ENCODE data around the gene TSC2. TPM values are rescaled to one million over a fixed set of nuclear protein-coding genes. Genes with fewer than 3 reads are reported as not detected.

Gene TSC2
- total RNA-seq, 1 experiment from 2014 or later = 59.3 TPM

GRCh38 chr16:2083409-2083808 is 35.6 kb downstream of the TSC2 start:
- no peaks in the 10 kb centered on the region for H4K20me1 ChIP-seq (ENCODE audit: low read length)
- BruUV-seq (replicated peaks) = no TSS peak
- CTCF ChIA-PET = no interaction called here

DNA sequence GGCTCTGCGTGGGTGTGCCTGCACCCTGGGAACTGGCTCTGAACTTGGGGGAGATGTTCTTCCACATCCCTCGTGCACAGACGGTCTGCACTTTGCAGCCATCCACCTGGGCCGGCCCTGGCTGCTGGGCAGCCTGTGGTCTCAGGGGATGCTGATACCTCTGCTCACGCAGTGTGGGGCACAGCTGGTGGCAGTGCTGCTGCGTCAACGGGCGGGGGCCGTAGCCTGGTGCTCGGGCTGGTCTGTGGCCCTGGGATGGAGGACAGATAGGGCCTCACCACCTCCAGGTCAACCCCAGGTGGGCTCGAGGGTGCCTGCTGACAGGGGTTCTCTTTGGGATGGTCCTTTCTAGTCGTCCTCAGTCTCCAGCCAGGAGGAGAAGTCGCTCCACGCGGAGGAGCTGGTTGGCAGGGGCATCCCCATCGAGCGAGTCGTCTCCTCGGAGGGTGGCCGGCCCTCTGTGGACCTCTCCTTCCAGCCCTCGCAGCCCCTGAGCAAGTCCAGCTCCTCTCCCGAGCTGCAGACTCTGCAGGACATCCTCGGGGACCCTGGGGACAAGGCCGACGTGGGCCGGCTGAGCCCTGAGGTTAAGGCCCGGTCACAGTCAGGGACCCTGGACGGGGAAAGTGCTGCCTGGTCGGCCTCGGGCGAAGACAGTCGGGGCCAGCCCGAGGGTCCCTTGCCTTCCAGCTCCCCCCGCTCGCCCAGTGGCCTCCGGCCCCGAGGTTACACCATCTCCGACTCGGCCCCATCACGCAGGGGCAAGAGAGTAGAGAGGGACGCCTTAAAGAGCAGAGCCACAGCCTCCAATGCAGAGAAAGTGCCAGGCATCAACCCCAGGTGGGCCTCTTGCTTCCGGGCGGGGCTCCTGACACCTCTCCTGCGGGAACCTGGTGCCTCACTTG is 36.3 kb downstream of the TSC2 start:
- ATAC-seq = no peak
- Histone ChIP-seq H3K9me2 (replicated peaks; ENCODE audit: low read length) (no peaks in the 10 kb centered on the region), H3K27ac (ENCODE audit: low read length) (no peak overlapping the region), H3K27me3 (ENCODE audit: low read length) (no peaks in the 10 kb centered on the region), H3K4me3 (ENCODE audit: low read length) (no peak overlapping the region), H4K20me1 (ENCODE audit: low read length) (no peaks in the 10 kb centered on the region), H3K9ac (ENCODE audit: low read length) (no peak overlapping the region), H3K79me2 (ENCODE audit: low read length) (no peaks in the 10 kb centered on the region), H3K4me2 (ENCODE audit: low read length) (no peak overlapping the region), H3K4me1 (ENCODE audit: insufficient read depth, low read length) (no peaks in the 10 kb centered on the region), H3F3A (ENCODE audit: low read length, unreplicated experiment) (no peaks in the 10 kb centered on the region), H3K9me3 (ENCODE audit: low read length) (no peaks in the 10 kb centered on the region), H2AFZ (ENCODE audit: low read length) (no peak overlapping the region), H3K36me3 (ENCODE audit: low read depth, low read length) (no peaks in the 10 kb centered on the region)
- TF ChIP-seq EZH2phosphoT487 (IDR thresholded peaks at IDR 0.05; ENCODE audit: borderline replicate concordance, low read length) (no peak), EZH2 (IDR thresholded peaks at IDR 0.05; ENCODE audit: low read length, unreplicated experiment) (no peak), CTCF (conservative IDR thresholded peaks at IDR 0.05; ENCODE audit: low read depth, low read length) (no peak)
- TSS peak; percentile 24 for BruUV-seq (replicated peaks)
- intact Hi-C loops (cut with micrococcal nuclease) = no loop called here
- CTCF ChIA-PET = no interaction called here
- POLR2A ChIA-PET (ENCODE audit: unreplicated experiment) = no interaction called here
- DNase-seq = no peak

More at GRCh38 chr16:2083409-2083808, 35.6 kb downstream of the TSC2 start:
- Histone ChIP-seq H3K27me3 (ENCODE audit: low read length) (no peaks in the 10 kb centered on the region), H3K27ac (ENCODE audit: low read length) (no peak overlapping the region), H3K4me3 (ENCODE audit: low read length) (no peak overlapping the region), H3F3A (ENCODE audit: low read length, unreplicated experiment) (no peaks in the 10 kb centered on the region), H3K9me3 (ENCODE audit: low read length) (no peaks in the 10 kb centered on the region), H3K9me2 (replicated peaks; ENCODE audit: low read length) (no peaks in the 10 kb centered on the region), H2AFZ (ENCODE audit: low read length) (no peak overlapping the region), H3K4me1 (ENCODE audit: insufficient read depth, low read length) (no peaks in the 10 kb centered on the region), H3K9ac (ENCODE audit: low read length) (no peak overlapping the region), H3K4me2 (ENCODE audit: low read length) (no peak overlapping the region), H3K36me3 (ENCODE audit: low read depth, low read length) (no peaks in the 10 kb centered on the region), H3K79me2 (ENCODE audit: low read length) (no peaks in the 10 kb centered on the region)
- TF ChIP-seq EZH2 (IDR thresholded peaks at IDR 0.05; ENCODE audit: low read length, unreplicated experiment) (no peak), EZH2phosphoT487 (IDR thresholded peaks at IDR 0.05; ENCODE audit: borderline replicate concordance, low read length) (no peak), CTCF (conservative IDR thresholded peaks at IDR 0.05; ENCODE audit: low read depth, low read length) (no peak)
- intact Hi-C loops (cut with micrococcal nuclease) = no loop called here
- POLR2A ChIA-PET (ENCODE audit: unreplicated experiment) = no interaction called here
- ATAC-seq = no peak
- DNase-seq = no peak

All from PC-3 (cell line).